Cardiac septum (tissue), 1 donor: ENCODE data around the gene MUC6. TPM values are rescaled to one million over a fixed set of nuclear protein-coding genes. Genes with fewer than 3 reads are reported as not detected.

Source experiments
- total RNA-seq: library from RNA; stranded (reverse); fragmentation: NEBNext Ultra II Directional; extraction: Animal tissue kit (Norgen Biotek cat#: 25700); gene quantifications from one replicate; pipeline ENCODE4 v1.2.1, GENCODE V29; 2021
- donor health status: DM: no; HTN: no; CAD: no.

Gene MUC6
- total RNA-seq, 1 donor from 2014 or later: not detected

Other genes starting within 250 kb of the MUC6 start
- gene CEND1, start 246.6 kb downstream of the MUC6 start, total RNA-seq: 0.65 TPM
- gene SLC25A22, start 238.4 kb downstream of the MUC6 start, total RNA-seq: 4.7 TPM
- gene PIDD1, start 231.5 kb downstream of the MUC6 start, total RNA-seq: 12.1 TPM
- 781 TPM for gene RPLP2, start 226.8 kb downstream of the MUC6 start, total RNA-seq
- 209 TPM for gene PNPLA2, start 217.8 kb downstream of the MUC6 start, total RNA-seq
- 12.2 TPM for gene CRACR2B, start 208.8 kb downstream of the MUC6 start, total RNA-seq
- gene CD151, start 203.8 kb downstream of the MUC6 start, total RNA-seq: 625 TPM
- 202 TPM for gene POLR2L, start 194.2 kb downstream of the MUC6 start, total RNA-seq
- 27.9 TPM for gene TSPAN4, start 193.9 kb downstream of the MUC6 start, total RNA-seq
- 63.7 TPM for gene CHID1, start 125.9 kb downstream of the MUC6 start, total RNA-seq
- 40.3 TPM for gene AP2A2, start 110.8 kb downstream of the MUC6 start, total RNA-seq
- gene MUC2, start 38.2 kb upstream of the MUC6 start, total RNA-seq: 0.03 TPM
- not detected for gene MUC5AC, start 121.2 kb upstream of the MUC6 start, total RNA-seq
- gene MUC5B, start 186.3 kb upstream of the MUC6 start, total RNA-seq: not detected